ENCODE measurements around the gene CLDN34.

CLDN34 gene

DNA sequence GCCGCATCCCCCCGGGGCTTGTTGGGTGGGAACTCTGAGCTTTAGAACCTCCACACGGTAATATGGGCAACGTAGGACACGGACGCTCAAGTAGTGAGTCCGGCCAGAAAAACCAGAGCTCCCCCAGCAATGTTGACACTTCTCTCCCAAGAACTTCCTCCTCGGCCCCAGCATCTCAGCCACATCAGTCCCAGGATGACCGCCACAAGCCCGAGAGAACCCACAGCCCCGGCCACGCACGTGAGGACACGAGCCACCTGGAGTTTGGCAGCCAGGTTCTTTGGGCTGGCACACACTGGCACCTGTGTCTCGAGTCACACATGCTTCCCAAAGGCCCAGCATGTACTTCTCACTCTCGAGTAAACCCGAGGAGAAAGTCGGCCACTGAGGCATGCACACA is 16.3 kb downstream of the CLDN34 start:
- DNase-seq, result no peak

DNA sequence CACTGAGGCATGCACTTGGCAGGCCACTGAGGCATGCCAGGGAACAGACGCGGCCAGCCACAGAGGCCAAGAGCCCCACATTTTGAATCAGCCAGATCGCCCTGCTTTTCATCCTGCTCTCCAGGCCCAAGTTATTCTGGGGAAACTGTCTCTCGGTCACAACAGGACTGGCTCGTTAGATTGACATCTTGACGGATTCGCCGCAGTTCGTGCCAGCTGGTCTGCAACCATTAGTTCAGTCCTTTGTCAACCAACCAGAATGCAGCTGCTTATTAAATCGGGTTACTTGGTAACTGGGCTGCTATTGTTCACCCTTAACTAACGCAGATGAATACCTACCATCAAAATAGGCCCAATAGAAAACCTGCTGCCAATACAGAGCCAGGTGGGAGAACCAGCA is 16.7 kb downstream of the CLDN34 start:
- no peak for DNase-seq

DNA sequence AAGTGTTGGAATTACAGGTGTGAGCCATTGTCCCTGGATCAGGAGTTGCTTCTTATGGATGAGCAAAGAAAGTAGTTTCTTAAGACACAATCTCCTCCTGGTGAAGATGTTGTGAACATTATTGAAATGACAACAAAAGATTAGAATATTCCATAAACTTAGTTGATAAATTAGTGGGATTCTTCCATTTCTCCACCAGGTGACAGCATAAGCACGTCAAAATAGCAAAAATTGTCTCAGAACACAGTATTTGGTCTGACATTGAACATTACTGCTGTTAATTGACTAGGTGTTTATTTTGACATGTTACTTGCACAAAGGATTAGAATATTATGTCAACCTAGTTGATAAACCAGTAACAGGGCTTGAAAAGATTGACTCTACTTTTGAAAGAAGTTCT is 21.6 kb downstream of the CLDN34 start:
- no peak for DNase-seq

DNA sequence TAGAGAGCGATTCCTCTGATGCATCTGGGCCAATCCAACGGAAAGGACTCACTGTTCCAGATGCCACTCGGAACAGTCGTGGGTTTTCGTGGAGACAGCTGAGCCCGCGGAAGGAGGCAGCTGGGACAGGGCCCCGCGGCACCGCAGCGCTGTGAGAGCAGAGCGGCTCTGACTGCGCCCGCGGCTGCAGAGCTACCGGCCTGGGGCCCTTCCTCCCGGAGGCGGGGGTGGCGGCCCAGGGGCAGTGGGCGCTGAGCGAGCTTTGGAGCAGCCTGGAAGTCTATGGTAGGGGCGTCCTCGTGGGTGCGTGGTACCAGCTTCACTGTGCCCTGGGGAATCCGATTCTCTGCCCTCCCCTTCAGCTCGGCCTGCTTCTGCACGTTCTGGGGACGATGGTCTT is 24.9 kb downstream of the CLDN34 start:
- DNase-seq, result no peak

DNA sequence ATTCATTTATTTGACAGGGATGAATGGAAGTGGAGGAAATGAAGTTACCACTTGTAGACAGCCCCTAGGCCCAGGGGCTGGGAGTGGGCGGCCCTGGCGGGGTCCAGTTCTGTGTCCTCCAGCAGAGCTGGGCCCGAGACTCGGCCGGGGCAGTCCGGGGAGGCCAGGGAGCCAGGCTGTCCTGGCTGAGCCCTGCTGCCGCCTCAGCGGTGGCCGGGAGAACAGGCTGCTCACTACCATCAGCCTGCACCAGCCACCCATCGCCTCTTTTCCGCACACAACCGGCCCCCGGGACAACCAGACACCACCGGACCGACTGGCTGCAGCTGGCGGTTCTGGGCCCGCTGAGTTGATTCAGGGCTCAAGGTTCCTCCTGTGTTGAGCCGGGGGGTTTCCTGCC is 25.6 kb downstream of the CLDN34 start:
- DNase-seq, result no peak

DNA sequence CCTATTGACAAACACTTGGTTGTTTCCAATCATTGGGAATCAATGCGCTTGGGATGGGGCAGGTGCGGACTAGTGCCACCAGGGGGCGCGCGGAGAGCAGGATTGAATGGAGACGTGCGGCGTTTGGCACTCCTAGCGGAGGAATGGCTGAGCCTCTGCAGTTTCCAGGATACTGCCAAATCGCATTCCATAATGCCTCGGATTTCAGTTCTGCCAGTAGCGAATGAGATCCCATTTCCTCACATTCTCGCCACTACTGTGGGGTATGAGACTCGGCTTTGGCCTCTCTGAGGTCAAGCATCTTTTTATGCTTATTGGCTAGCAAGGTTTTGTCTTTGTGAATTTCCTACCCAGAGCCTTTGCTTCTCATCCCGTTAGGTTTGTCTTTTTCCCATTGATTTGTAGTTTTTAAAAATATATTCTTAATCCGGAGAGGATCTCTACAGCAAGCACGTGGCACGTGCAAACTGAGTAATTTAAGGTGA is 28.7 kb downstream of the CLDN34 start:
- peak; percentile 48 for DNase-seq

DNA sequence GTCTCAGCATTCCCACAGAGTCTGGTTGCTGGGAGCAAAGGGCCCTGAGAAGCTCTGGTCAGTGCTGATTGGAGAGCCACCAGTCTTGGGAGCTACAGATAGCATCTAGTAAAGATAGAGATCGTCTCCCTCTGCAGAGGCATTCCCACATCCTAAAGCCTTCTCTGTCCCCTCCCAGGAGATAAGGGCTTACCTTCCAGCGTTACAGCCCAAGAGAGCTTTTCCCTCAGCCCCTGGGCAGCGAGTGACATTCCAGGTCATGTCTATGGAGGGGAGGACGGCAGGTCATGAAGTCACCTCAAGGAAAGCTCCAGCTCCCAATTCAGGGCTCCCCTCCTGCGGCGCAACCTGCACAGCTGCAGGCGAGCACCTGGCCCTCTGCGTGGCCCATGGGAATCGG is 29.9 kb downstream of the CLDN34 start:
- DNase-seq, result no peak

DNA sequence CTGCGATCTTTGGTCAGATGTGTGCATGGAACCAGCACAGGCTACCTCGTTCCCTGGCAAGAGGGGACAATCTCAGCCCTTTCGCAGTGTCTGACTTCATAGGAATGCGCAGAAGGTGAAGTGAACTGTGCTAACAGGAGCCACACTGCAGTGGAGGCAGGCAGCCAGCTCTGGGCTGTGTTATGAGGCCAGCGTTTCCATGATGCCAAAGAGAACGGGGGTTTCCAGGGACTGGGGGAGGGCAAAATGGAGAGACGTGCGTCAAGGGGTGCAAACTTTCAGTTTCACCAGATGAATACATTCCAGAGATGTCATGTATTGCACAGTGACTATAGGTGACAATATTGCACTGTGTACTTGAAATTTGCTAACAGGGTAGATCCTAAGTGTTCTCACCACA is 30.4 kb downstream of the CLDN34 start:
- DNase-seq, result no peak

DNA sequence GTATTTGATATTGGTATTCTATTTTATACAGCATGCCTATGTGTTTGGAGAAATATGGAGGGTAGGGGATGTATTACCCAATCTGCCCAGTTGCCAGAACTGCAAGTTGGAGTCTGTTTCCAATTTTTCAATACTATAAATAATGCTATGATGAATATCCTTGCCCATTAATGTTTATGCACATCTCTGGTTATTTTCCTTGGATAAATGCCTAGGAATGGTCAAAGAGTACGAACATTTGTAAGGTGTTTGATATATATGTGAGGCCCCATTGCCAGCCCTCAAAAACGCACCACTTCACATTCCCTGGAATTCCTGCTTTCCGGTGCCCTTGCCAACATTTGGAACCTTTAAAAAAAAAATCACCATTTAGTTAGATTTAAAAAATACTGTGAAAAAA is 34.3 kb downstream of the CLDN34 start:
- no peak for DNase-seq

DNA sequence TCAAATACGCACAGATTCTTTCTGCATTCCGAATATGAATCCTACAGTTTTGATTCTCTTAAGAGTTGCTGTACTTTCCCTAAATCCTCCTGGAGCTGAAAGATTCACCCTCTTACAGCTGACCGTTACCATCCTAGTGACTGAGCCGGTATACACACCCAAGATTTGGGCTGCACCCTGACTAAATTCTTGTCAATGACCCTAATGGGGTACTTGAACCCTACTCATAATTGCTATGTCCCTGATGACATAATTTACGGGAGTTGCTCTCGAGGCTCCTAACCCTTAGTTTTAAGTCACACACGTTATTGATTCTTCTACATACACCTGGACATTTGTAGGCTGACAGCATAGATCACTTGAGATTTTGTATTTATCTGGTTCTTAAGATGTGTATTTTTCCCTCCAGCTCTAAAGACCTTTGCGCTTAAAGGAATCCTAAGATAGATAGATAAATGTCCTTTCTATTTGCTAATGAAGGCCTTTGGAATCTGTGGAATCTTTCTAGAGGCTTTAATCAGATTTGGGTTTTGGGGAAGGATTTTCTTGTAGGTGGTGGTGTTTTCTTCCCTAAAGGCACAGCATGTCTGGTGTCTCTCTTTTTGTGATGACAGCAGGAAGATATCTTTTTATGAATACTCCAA is 37.8 kb downstream of the CLDN34 start:
- no peak for DNase-seq

DNA sequence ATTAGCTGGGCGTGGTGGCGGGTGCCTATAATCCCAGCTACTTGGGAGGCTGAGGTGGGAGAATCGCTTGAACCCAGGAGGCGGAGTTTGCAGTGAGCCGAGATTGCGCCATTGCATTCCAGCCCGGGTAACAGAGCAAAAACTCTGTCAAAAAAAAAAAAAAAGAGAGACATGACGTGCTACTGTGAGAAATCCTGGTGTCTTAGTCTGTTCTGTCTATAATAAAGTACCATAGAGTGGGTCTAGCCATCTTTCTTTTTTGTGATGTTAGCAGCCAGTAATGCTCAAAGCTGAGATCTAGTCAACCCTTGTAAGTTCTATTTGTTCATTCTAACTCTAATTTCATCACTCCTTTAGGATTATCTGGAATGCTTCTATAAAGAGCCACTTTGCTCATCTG is 38.9 kb downstream of the CLDN34 start:
- DNase-seq, result no peak

DNA sequence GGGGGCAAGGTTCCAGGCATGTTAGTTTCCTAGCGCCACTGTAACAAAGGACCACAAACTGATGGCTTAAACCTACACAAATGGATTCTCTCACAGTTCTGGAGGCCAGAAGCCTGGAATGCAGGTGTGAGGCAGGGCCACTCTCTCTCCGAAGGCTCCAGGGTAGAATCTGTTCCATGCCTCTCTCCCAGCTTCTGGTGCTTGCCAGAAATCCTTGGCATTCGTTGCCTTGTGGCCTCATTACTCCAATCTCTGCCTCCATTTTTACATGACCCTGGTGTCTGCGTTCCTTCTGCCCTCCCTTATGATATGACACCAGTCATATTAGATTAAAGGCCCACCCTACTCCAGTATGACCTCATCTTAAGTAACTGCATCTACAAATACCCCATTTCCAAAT is 39.6 kb downstream of the CLDN34 start:
- DNase-seq, result no peak

DNA sequence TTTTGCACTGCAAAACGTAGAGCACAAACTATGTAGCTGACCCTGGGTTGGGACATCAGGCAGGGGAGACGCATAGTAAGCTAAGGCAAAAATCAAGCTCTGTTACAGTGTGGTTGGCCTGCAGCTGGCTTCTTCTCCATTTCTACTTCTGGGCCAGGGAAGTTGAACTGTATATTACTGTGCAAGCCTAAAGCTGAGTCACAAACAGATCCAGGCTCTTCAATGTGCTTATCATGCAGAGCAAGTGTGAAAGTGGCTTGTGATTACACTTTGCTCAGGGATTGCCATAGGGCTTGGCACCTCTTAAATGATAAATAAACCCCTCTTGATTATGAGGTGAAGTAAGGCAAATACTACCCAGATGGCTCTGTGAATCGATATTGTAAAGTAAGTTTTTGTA is 40.5 kb downstream of the CLDN34 start:
- no peak for DNase-seq

DNA sequence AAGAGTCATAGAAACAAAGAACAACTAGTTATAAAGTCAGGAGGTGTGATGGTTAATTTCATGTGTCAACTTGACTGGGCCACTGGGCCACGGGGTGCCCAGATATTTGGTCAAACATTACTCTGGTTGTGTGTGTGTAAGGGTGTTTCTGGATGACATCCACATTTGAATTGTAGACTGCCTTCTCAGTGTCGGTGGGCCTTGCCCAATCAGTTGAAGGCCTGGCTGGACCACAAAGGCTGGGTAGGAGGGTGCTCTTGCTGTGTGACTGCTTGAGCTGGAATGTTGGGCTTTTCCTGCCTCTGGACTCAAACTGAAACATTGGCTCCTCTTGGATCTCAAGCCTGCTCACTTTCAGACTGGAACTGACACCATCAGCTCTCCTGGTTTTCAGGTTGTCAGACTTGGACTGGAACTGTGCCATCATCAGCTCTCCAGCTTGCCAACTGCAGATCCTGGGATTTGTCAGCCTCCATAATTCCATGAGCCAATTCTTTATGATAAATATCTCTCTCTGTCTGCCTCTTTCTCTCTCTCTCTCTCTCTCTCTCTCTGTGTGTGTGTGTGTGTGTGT is 41.4 kb downstream of the CLDN34 start:
- DNase-seq, result no peak

DNA sequence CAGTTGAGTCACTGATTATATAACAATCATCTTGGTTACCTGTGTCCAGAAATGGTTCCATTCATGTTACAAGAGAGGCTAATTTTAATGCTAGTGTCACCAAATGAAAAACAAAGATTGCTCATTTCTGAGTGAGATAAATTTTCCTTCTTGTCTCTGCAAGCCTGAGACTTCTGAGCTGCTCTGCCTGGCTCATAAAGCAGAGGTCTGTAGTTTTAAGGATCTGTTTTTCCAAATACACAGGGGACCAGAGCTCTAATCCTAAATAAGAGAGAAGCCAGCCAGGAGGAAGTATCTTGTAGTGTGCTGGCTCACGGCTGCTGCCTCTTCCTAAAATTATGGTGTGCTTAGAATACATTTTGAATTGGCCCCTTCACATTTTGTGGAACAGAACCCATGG is 42.6 kb downstream of the CLDN34 start:
- DNase-seq, result no peak

DNA sequence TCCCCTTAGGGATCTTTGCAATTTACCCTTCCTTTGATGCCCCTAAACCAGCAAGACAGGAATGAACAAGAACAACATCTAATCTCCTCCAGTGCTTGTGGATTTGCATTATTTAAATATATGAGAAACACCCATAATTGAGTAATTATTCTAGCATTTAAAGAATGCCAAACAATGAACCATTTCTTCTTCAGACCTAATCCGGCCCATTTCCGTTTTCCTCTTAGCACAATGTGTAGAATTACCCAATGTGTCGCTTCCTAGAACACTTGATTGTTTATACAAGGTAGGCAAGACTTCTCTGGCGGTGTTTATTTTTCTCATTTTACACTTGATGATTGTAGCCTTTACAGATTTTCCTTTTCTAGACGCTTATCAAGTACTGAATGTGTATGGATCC is 43.5 kb downstream of the CLDN34 start:
- no peak for DNase-seq

DNA sequence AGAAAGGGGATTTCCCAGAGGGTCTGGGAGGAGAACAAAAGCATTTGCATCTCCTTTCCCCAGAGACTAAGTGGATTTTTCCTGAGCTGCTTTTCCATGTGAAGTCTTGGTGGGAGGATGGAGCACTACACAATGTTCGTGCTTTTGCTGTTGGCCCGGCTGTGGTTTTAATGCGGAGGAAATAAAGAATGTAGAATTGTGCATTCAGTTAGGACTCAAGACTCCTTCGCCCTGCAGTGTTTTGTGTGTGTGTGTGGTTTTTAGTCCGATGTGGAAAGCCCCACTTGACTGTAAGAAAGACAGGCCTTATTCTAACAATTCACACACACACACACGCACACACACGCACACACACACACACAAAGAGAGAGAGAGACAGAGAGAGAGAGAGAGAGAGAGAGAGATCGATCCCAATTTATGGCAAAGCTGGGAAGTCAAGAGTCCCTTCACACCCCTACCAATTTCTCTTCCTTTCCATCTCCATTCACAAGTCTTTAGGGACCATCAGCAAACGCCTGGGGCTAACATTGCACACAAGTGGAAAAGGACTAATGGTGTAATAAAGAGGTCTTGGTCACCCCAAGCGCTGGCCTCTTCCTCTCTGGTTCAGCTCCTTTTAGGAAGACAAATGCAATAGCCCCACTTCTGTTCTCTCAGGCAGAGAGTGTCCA is 44.2 kb downstream of the CLDN34 start:
- DNase-seq, result no peak

DNA sequence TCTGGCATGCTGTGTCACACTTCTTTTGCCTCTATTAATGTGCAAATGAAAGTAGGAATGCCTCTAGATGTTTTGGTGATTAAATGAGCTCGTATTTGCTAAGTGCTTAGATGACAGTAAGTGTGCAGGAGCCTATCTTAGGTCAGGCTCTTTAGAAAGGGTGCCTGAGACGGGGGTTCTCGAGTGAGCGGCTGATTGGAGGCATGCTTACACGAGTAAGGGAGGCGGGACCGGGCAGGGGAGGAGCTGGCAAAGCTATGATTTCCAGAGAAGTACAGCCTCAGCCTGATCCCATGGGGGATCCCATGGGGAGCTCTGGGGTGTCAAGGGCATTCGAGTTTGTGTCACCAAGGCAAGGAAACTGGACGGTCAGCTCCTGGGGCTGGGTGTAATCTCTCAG is 44.8 kb downstream of the CLDN34 start:
- DNase-seq, result no peak

DNA sequence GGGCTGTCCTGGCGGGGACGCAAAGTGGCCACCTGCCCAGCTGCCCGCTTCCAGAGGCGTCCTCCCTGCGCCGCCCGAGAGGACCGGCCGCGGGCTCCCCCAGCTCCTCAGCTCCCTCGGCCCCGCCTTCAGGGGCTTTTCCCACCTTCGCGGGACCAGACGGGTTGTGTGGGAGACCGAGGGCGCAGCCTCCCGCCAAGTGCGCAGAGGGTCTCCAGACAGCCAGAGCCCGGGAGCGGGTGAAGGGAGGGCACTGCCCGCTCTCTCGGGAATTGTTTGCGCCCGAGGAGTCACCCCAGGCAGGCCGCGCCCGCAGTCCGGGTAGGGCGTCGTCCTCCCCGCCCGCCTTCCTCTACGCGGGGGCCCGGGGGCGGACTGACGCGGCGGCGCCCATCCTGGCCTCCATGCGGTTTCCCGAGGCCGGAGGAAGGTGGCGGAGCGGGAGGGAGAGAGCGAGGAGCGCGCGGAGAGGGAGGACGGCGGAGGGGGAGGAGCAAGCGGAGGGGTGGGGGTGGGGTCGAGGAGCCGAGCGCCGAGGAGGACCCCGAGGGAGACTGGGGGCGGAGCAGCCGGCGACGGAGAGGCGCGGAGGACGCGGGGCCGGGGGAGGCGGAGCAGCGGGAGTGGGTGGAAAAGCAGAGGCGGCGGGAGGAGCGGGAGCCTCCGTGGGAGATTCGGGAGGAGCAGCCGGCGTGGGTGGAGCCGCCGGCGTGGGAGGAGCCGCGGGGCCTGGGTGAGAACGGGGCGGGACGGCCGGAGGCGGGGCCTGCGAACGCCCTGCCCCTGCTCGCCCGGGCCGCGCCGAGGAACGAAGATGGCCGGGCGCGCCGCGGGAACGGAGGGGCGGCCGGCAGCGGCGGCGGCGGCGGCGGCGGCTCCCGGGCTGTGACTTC is 47.5 kb downstream of the CLDN34 start:
- DNase-seq, result peak; percentile 15

DNA sequence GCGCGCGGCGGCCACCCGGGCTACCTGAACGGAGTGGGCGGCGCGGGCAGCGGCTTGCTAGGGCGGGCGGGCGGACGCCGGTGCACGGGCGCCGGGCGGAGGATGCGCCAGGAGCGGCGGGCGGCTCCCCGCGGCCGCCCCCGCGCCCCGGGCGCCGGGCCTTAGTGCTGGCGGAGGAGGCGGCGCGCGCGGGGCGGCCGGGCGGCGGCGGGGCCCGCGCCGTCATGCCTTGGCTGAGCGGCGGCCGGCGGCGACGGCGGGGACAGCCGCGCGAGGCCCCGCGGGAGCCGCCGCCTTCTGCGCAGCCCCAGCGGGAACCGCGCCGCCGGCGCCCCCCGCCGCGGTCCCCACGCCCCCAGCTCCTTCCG is 48.2 kb downstream of the CLDN34 start:
- DNase-seq, result no peak

DNA sequence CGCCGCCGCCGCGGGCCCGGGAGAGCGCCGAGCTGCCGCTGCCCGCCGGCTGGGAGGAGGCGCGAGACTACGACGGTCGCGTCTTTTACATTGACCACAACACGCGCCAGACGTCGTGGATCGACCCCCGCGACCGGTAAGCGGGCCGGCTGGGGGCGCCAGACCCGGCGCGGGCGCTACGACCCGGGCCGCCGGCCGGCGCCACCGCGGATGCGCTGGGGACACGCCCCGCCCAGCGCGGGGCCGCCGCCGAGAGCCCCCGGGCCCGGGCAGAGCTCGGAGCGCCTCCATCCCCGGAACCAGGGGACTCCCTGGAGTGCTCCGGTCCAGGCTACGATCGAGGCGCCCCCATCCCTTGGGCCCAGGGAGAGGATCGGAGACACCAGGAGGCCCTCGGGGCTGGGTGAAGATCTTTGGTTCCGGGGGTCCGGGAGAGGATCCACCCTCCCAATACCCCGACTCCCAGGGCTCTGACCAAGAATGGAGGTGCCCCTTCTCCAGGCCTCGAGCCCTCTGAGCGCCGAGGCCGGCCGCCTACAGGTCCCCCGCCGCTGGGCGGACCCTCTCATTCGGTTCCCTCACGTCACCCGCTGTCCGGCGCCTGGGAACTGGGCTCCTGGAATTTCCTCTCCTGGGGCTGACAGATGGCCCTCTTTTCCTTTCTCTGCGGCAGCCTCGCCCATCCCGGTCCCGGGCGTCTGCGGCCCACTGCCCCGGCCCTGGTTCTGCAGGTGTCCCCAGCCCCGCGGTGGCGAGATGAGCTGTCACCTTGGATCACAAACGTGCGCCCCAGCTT is 48.8 kb downstream of the CLDN34 start:
- no peak for DNase-seq

DNA sequence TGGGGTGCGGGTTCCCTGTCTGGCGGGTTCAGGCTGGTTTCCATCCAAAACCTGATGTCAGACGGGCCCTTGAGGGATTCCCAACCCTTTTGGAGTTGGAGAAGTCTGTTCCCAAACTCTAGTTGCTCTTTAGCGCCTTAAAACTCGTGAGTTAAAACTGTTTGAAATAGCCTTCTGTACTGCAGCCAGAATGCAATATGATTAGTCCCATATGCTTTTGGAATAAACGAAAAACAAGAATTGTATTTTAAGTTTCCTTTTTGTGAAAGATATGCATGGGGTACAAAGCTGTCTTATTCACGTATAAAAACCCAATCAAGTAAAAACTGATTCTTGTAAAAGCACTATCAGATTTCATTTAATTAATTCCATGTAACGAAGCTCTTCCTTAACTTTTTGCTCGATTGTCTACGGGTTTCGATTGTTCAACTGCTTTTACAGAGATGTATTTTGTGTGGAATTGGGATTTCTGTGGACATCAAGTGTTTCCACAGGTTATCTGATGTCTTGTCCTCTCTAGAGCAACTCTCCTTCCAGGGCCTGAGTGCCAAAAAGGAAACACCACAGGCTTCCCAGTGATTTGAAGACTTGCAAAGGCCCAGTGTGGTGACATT is 49.5 kb downstream of the CLDN34 start:
- DNase-seq, result no peak

All from NCI-H1694 treated with DMSO at 0.1 percent for 48 hours (cell line).